Neural cell (in vitro differentiated cells): Measurements from ENCODE around the gene AMT. TPM values are rescaled to one million over a fixed set of nuclear protein-coding genes. Genes with fewer than 3 reads are reported as not detected.

ENCODE experiments used
- H2AFZ ChIP-seq: fragments of 200-600, 300-800 bp; sonication (generic), shearing (Covaris generic); 2 replicates; pipeline ENCODE4 v1.6.0; 2014; ENCODE audit warnings: low read depth, mild to moderate bottlenecking, antibody characterized with exemption, low read length, moderate library complexity
- H3F3A ChIP-seq: fragments of 200-600 bp; shearing (Covaris generic); 2 replicates; pipeline ENCODE4 v1.6.1; 2016; ENCODE audit warnings: mild to moderate bottlenecking, moderate library complexity, mixed read lengths, antibody characterized with exemption, low read length; ENCODE audit not compliant: insufficient read depth, poor library complexity, severe bottlenecking
- H3K27ac ChIP-seq: fragments of 200-600, 300-800 bp; sonication (generic), shearing (Covaris generic); 2 replicates; pipeline ENCODE4 v1.5.1; 2014; ENCODE audit warnings: mild to moderate bottlenecking, low read length, moderate library complexity
- H3K27me3 ChIP-seq: fragments of 300-800, 200-600 bp; sonication (generic), shearing (Covaris generic); 2 replicates; pipeline ENCODE4 v1.6.0; 2014; ENCODE audit warnings: mild to moderate bottlenecking, low read depth, low read length, moderate library complexity; ENCODE audit not compliant: insufficient read depth
- H3K36me3 ChIP-seq: fragments of 300-800, 200-600 bp; sonication (generic), shearing (Covaris generic); 2 replicates; pipeline ENCODE4 v1.5.1; 2014; ENCODE audit warnings: mild to moderate bottlenecking, antibody characterized with exemption, low read length, moderate library complexity; ENCODE audit not compliant: insufficient read depth
- H3K4me2 ChIP-seq: fragments of 300-800, 200-600 bp; sonication (generic), shearing (Covaris generic); 2 replicates; pipeline ENCODE4 v1.6.0; 2014; ENCODE audit warnings: mild to moderate bottlenecking, low read length
- H3K4me3 ChIP-seq: fragments of 300-800, 200-600 bp; sonication (generic), shearing (Covaris generic); 2 replicates; pipeline ENCODE4 v1.5.1; 2014; ENCODE audit warnings: mild to moderate bottlenecking, low read length, moderate library complexity
- H3K79me2 ChIP-seq: fragments of 200-600 bp; shearing (Covaris generic); replicated peaks from 2 replicates; pipeline ENCODE4 v1.6.0; 2014; ENCODE audit warnings: mild to moderate bottlenecking, low read length, moderate library complexity; ENCODE audit not compliant: insufficient read depth
- H3K9ac ChIP-seq: fragments of 300-800, 200-600 bp; sonication (generic), shearing (Covaris generic); 2 replicates; pipeline ENCODE4 v1.6.1; 2016; ENCODE audit warnings: mild to moderate bottlenecking, low read length, mixed read lengths
- H3K9me2 ChIP-seq: fragments of 200-600 bp; shearing (Covaris generic); 2 replicates; pipeline ENCODE4 v1.6.1; 2016; ENCODE audit warnings: mild to moderate bottlenecking, low read length, mixed read lengths; ENCODE audit not compliant: insufficient read depth
- H3K9me3 ChIP-seq: fragments of 200-600, 300-800 bp; sonication (generic), shearing (Covaris generic); 2 replicates; pipeline ENCODE4 v1.6.1; 2016; ENCODE audit warnings: mild to moderate bottlenecking, mixed run types, low read length, moderate library complexity, mixed read lengths
- H4K20me1 ChIP-seq: fragments of 200-600 bp; shearing (Covaris generic); 2 replicates; pipeline ENCODE4 v1.6.1; 2016; ENCODE audit warnings: mild to moderate bottlenecking, mixed run types; ENCODE audit not compliant: insufficient read depth
- CTCF ChIP-seq: fragments of 450-650 bp; IDR thresholded peaks from 2 replicates; pipeline ENCODE4 v1.5.1; 2014; ENCODE audit warnings: antibody characterized with exemption, mild to moderate bottlenecking, moderate library complexity; ENCODE audit not compliant: poor library complexity, severe bottlenecking
- EP300 ChIP-seq: fragments of 450-650 bp; conservative IDR thresholded peaks from 2 replicates; pipeline ENCODE4 v1.6.1; 2014; ENCODE audit warnings: antibody characterized with exemption, mild to moderate bottlenecking, moderate library complexity; ENCODE audit not compliant: poor library complexity, severe bottlenecking
- EZH2 ChIP-seq: fragments of 200-600, 300-800 bp; shearing (Covaris generic), sonication (generic); IDR thresholded peaks from 2 replicates; pipeline ENCODE4 v1.6.1; 2014; ENCODE audit warnings: antibody characterized with exemption, low read length, borderline replicate concordance, mild to moderate bottlenecking; ENCODE audit not compliant: insufficient read depth, poor library complexity, severe bottlenecking
- MXI1 ChIP-seq: fragments of 450-650 bp; conservative IDR thresholded peaks from 2 replicates; pipeline ENCODE4 v1.6.1; 2014; ENCODE audit warnings: antibody characterized with exemption, mild to moderate bottlenecking; ENCODE audit not compliant: poor library complexity, severe bottlenecking
- POLR2AphosphoS5 ChIP-seq: IDR thresholded peaks from 2 replicates; pipeline ENCODE4 v1.6.1; 2012
- RAD21 ChIP-seq: fragments of 450-650 bp; conservative IDR thresholded peaks from 2 replicates; pipeline ENCODE4 v1.6.1; 2014; ENCODE audit warnings: antibody characterized with exemption, mild to moderate bottlenecking, moderate library complexity
- REST ChIP-seq: IDR thresholded peaks from 2 replicates; pipeline ENCODE4 v1.6.1; 2012; ENCODE audit warnings: borderline replicate concordance
- SMC3 ChIP-seq: fragments of 450-650 bp; conservative IDR thresholded peaks from 2 replicates; pipeline ENCODE4 v1.6.1; 2014; ENCODE audit warnings: antibody characterized with exemption, mild to moderate bottlenecking, moderate library complexity; ENCODE audit not compliant: poor library complexity
- TAF1 ChIP-seq: IDR thresholded peaks from 2 replicates; pipeline ENCODE4 v1.6.1; 2012; ENCODE audit warnings: low read depth
- polyA plus RNA-seq: library from polyadenylated mRNA; depleted of rRNA; stranded (reverse); fragments of >200 nt; gene quantifications from 2 replicates; pipeline ENCODE4 v1.2.3, GENCODE V29; 2014

AMT gene
- polyA plus RNA-seq, 1 donor from 2014 or later: 6.1 TPM

GRCh38 chr3:49416867-49417266, 5.4 kb downstream of the AMT start:
- no peak for TF ChIP-seq SMC3
- no peak for TF ChIP-seq TAF1
- TF ChIP-seq MXI1: no peak
- no peak for TF ChIP-seq POLR2AphosphoS5
- no peak for TF ChIP-seq EZH2
- TF ChIP-seq EP300: no peak
- no peak for TF ChIP-seq CTCF
- TF ChIP-seq REST: no peak
- no peak for TF ChIP-seq RAD21
- Histone ChIP-seq H3F3A (no peaks in the 10 kb centered on the region), H3K36me3 (no peaks in the 10 kb centered on the region), H3K9me2 (no peaks in the 10 kb centered on the region), H2AFZ (no peak overlapping the region), H3K27me3 (no peaks in the 10 kb centered on the region), H3K4me2 (no peak overlapping the region), H3K79me2 (peaks cover 3% of the 10 kb centered on the region), H3K27ac (no peak overlapping the region), H3K9me3 (no peaks in the 10 kb centered on the region), H3K4me3 (no peak overlapping the region), H4K20me1 (no peaks in the 10 kb centered on the region), H3K9ac (no peak overlapping the region)

- Histone ChIP-seq H3K4me3 (no peak overlapping the region), H3F3A (no peaks in the 10 kb centered on the region), H3K4me2 (no peak overlapping the region), H3K36me3 (no peaks in the 10 kb centered on the region), H3K9me3 (no peaks in the 10 kb centered on the region), H3K9ac (no peak overlapping the region), H3K9me2 (no peaks in the 10 kb centered on the region), H4K20me1 (no peaks in the 10 kb centered on the region), H3K79me2 (peaks cover 6% of the 10 kb centered on the region), H3K27ac (no peak overlapping the region), H3K27me3 (no peaks in the 10 kb centered on the region), H2AFZ (no peak overlapping the region)
- TF ChIP-seq EZH2: no peak
- TF ChIP-seq RAD21: no peak
- TF ChIP-seq EP300: no peak
- TF ChIP-seq TAF1: no peak
- TF ChIP-seq MXI1: no peak
- no peak for TF ChIP-seq SMC3
- TF ChIP-seq POLR2AphosphoS5: no peak
- no peak for TF ChIP-seq CTCF
- TF ChIP-seq REST: no peak
Measured at GRCh38 chr3:49415931-49416601, 6.2 kb downstream of the AMT start.
